H9 (cell line): ENCODE results near the gene PRR36. TPM values are rescaled to one million over a fixed set of nuclear protein-coding genes. Genes with fewer than 3 reads are reported as not detected.

ENCODE experiments used
- DNase-seq: peaks from one replicate; pipeline ENCODE4 v3.0.0-alpha.2; 2017
- H2AFZ ChIP-seq: one replicate; pipeline ENCODE4 v1.6.1; 2013; ENCODE audit warnings: mild to moderate bottlenecking, low read length, control low read depth, moderate library complexity
- H2AK5ac ChIP-seq: 2 replicates; pipeline ENCODE4 v1.6.1; 2013; ENCODE audit warnings: low read length, control low read depth, mixed read lengths; ENCODE audit not compliant: insufficient read length
- H2BK120ac ChIP-seq: one replicate; pipeline ENCODE4 v1.6.1; 2013; ENCODE audit warnings: low read depth, mild to moderate bottlenecking, low read length, control low read depth, inconsistent platforms; ENCODE audit not compliant: poor library complexity, severe bottlenecking
- H2BK12ac ChIP-seq: 2 replicates; pipeline ENCODE4 v1.6.1; 2013; ENCODE audit warnings: low read length, control low read depth, mixed read lengths, low read depth; ENCODE audit not compliant: insufficient read length
- H2BK15ac ChIP-seq: 2 replicates; pipeline ENCODE4 v1.6.1; 2013; ENCODE audit warnings: low read depth, low read length, control low read depth
- H2BK20ac ChIP-seq: one replicate; pipeline ENCODE4 v1.6.1; 2013; ENCODE audit warnings: low read depth, mild to moderate bottlenecking, low read length, control low read depth, inconsistent platforms; ENCODE audit not compliant: poor library complexity, severe bottlenecking
- H2BK5ac ChIP-seq: 2 replicates; pipeline ENCODE4 v1.6.1; 2013; ENCODE audit warnings: low read length, control low read depth, mixed read lengths; ENCODE audit not compliant: insufficient read length
- H3K14ac ChIP-seq: 2 replicates; pipeline ENCODE4 v1.6.1; 2013; ENCODE audit warnings: low read length, control low read depth; ENCODE audit not compliant: insufficient read depth
- H3K18ac ChIP-seq: 2 replicates; pipeline ENCODE4 v1.6.1; 2013; ENCODE audit warnings: low read depth, mild to moderate bottlenecking, mixed read lengths, low read length, control low read depth; ENCODE audit not compliant: insufficient read length
- H3K23ac ChIP-seq: 2 replicates; pipeline ENCODE4 v1.6.1; 2013; ENCODE audit warnings: low read length, control low read depth, mixed read lengths, low read depth; ENCODE audit not compliant: insufficient read length
- H3K23me2 ChIP-seq: 2 replicates; pipeline ENCODE4 v1.6.1; 2013; ENCODE audit warnings: low read depth, mild to moderate bottlenecking, mixed read lengths, low read length, control low read depth; ENCODE audit not compliant: insufficient read length, poor library complexity, severe bottlenecking
- H3K27ac ChIP-seq: 2 replicates; pipeline ENCODE4 v1.5.1; 2013; ENCODE audit warnings: low read length, control low read depth, mixed read lengths, low read depth; ENCODE audit not compliant: insufficient read length
- H3K27me3 ChIP-seq: 2 replicates; pipeline ENCODE4 v1.6.1; 2013; ENCODE audit warnings: low read length, control low read depth, inconsistent platforms; ENCODE audit not compliant: insufficient read depth
- H3K4ac ChIP-seq: 2 replicates; pipeline ENCODE4 v1.6.1; 2013; ENCODE audit warnings: low read depth, mild to moderate bottlenecking, control low read depth, inconsistent platforms, low read length, moderate library complexity
- H3K4me1 ChIP-seq: 2 replicates; pipeline ENCODE4 v1.6.1; 2013; ENCODE audit warnings: low read length, control low read depth, inconsistent platforms; ENCODE audit not compliant: insufficient read depth
- H3K4me2 ChIP-seq: 2 replicates; pipeline ENCODE4 v1.6.1; 2013; ENCODE audit warnings: low read length, control low read depth, mixed read lengths; ENCODE audit not compliant: insufficient read length, insufficient read depth
- H3K56ac ChIP-seq: 2 replicates; pipeline ENCODE4 v1.6.1; 2013; ENCODE audit warnings: low read depth, mild to moderate bottlenecking, mixed read lengths, low read length, control low read depth; ENCODE audit not compliant: insufficient read length
- H3K79me1 ChIP-seq: 2 replicates; pipeline ENCODE4 v1.6.1; 2013; ENCODE audit warnings: low read depth, mild to moderate bottlenecking, moderate library complexity, low read length, control low read depth, inconsistent platforms; ENCODE audit not compliant: insufficient read depth, poor library complexity, severe bottlenecking
- H3K79me2 ChIP-seq: 2 replicates; pipeline ENCODE4 v1.6.1; 2013; ENCODE audit warnings: low read length, control low read depth, inconsistent platforms; ENCODE audit not compliant: insufficient read depth
- H3K9ac ChIP-seq: 2 replicates; pipeline ENCODE4 v1.6.1; 2013; ENCODE audit warnings: low read length, control low read depth, mixed read lengths; ENCODE audit not compliant: insufficient read length; ENCODE audit errors: extremely low read depth
- H3K9me3 ChIP-seq: one replicate; pipeline ENCODE4 v1.6.1; 2013; ENCODE audit warnings: low read depth, low read length, inconsistent platforms; ENCODE audit not compliant: control insufficient read depth
- H3T11ph ChIP-seq: one replicate; pipeline ENCODE4 v1.6.1; 2013; ENCODE audit warnings: mild to moderate bottlenecking, low read length, control low read depth, inconsistent platforms
- H4K20me1 ChIP-seq: one replicate; pipeline ENCODE4 v1.6.1; 2013; ENCODE audit not compliant: control insufficient read depth, insufficient read length, insufficient read depth
- H4K5ac ChIP-seq: 2 replicates; pipeline ENCODE4 v1.6.1; 2013; ENCODE audit warnings: low read depth, mild to moderate bottlenecking, mixed read lengths, low read length, control low read depth; ENCODE audit not compliant: insufficient read length
- H4K8ac ChIP-seq: replicated peaks from 2 replicates; pipeline ENCODE4 v1.6.1; 2013; ENCODE audit warnings: low read length, control low read depth, mixed read lengths, low read depth; ENCODE audit not compliant: insufficient read length
- H4K91ac ChIP-seq: 2 replicates; pipeline ENCODE4 v1.6.1; 2013; ENCODE audit warnings: low read depth, mild to moderate bottlenecking, moderate library complexity, mixed read lengths, low read length, control low read depth; ENCODE audit not compliant: insufficient read length
- H3K27ac Mint-ChIP-seq, 3 experiments: 2 replicates in 2 of 3; 3 replicates in 1 of 3; pipeline ENCODE4 v1.8.0; 2020 to 2021; ENCODE audit warnings: mixed read lengths in 3 of 3, mild to moderate bottlenecking in 1 of 3, moderate library complexity in 1 of 3
- H3K27me3 Mint-ChIP-seq: 2 replicates; pipeline ENCODE4 v1.8.0; 2021; ENCODE audit warnings: low read depth, mild to moderate bottlenecking, moderate library complexity, mixed read lengths
- H3K36me3 Mint-ChIP-seq, 3 experiments: 2 replicates in 2 of 3; 3 replicates in 1 of 3; pipeline ENCODE4 v1.8.0; 2020 to 2021; ENCODE audit warnings: low read depth in 3 of 3, mixed read lengths in 3 of 3; ENCODE audit not compliant: insufficient read depth in 1 of 3
- H3K4me1 Mint-ChIP-seq, 2 experiments: 2 replicates each; pipeline ENCODE4 v1.8.0; 2020; ENCODE audit warnings: mixed read lengths in 2 of 2
- H3K4me3 Mint-ChIP-seq, 2 experiments: 2 replicates in 1 of 2; 3 replicates in 1 of 2; pipeline ENCODE4 v1.8.0; 2020 to 2021; ENCODE audit warnings: mild to moderate bottlenecking in 2 of 2, mixed read lengths in 2 of 2, moderate library complexity in 1 of 2
- H3K9me3 Mint-ChIP-seq, 2 experiments: 2 replicates in 1 of 2; 3 replicates in 1 of 2; pipeline ENCODE4 v1.8.0; 2020; ENCODE audit warnings: mild to moderate bottlenecking in 2 of 2, mixed read lengths in 2 of 2, moderate library complexity in 1 of 2
- WGBS: extraction: QIAGEN DNeasy Blood & Tissue Kit; methylation state at CpG from one replicate; pipeline ENCODE4 v1.1.7; 2013; ENCODE audit warnings: missing lambda C conversion rate, low lambda C conversion rate, mixed read lengths; ENCODE audit not compliant: insufficient read length; ENCODE audit errors: extremely low coverage; 5-methylcytosine and 5-hydroxymethylcytosine counted together
- total RNA-seq: library from RNA; stranded (reverse); gene quantifications from 2 replicates; pipeline ENCODE4 v1.2.1, GENCODE V29; 2021
- TF ChIP-seq, protein P1 (sequence below): fragments of 200-600 bp; sonication (generic); conservative IDR thresholded peaks from 3 replicates; pipeline ENCODE4 v1.8.0; 2021; ENCODE audit warnings: antibody characterized with exemption, mild to moderate bottlenecking

The PRR36 gene
- total RNA-seq, 1 experiment from 2014 or later = 20.4 TPM

DNA sequence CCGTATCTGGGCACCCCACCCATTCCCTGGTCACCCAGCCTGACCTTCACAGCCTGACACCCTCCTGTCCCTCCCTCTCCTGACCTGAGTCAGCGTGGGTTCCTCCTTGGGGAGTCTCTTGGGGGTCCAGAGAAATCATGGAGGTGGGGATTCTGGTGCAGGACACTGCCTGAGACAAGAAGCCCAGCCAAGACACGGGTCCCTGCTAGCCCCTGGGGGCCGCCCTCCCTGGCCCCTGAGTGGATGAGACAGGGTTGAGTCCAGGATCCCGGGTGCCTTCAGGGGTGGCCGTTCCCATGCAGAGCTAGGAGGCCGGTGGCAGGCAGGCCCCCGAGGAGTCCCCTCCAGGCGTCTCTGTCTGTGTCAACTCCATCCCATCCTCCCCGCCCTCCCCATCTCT, 31.1 kb upstream of the PRR36 start:
- Histone ChIP-seq H3K27ac (no peak overlapping the region), H2AK5ac (no peak overlapping the region), H4K91ac (no peak overlapping the region), H3T11ph (no peak overlapping the region), H3K23ac (no peak overlapping the region), H2AFZ (no peak overlapping the region), H4K20me1 (no peaks in the 10 kb centered on the region), H4K8ac (no peak overlapping the region), H2BK15ac (no peak overlapping the region), H3K4me1 (0 out of 2 replicates have a peak, but pooled peaks cover 4% of the 10 kb centered on the region), H2BK20ac (no peak overlapping the region), H4K5ac (no peak overlapping the region), H3K4me2 (no peak overlapping the region), H3K23me2 (peaks cover 19% of the 10 kb centered on the region), H3K14ac (no peak overlapping the region), H3K9ac (no peak overlapping the region), H3K79me2 (peaks cover 6% of the 10 kb centered on the region; the same call in 1 of the 2 replicates), H2BK12ac (no peak overlapping the region), H2BK120ac (no peak overlapping the region), H3K18ac (no peak overlapping the region), H2BK5ac (no peak overlapping the region), H3K4ac (no peak overlapping the region), H3K79me1 (no peaks in the 10 kb centered on the region), H3K56ac (no peak overlapping the region), H3K27me3 (no peaks in the 10 kb centered on the region), H3K9me3 (no peaks in the 10 kb centered on the region)
- no peak for DNase-seq
- Mint-ChIP-seq H3K4me1 (peaks cover 15 to 24% of the 10 kb centered on the region in 2 experiments), H3K36me3 (peaks cover 6 to 17% (median 9%) of the 10 kb centered on the region in 3 experiments; a peak in 6 of 7 replicates), H3K27ac (peak overlapping the region; percentile 42 to 97 (median 60); a peak in 3 of 7 replicates), H3K4me3 (peak overlapping the region; percentile 86 to 93), H3K27me3 (peaks cover 3% of the 10 kb centered on the region), H3K9me3 (no peaks in the 10 kb centered on the region; a peak in 3 of 5 replicates)
- TF ChIP-seq, protein P1, sequence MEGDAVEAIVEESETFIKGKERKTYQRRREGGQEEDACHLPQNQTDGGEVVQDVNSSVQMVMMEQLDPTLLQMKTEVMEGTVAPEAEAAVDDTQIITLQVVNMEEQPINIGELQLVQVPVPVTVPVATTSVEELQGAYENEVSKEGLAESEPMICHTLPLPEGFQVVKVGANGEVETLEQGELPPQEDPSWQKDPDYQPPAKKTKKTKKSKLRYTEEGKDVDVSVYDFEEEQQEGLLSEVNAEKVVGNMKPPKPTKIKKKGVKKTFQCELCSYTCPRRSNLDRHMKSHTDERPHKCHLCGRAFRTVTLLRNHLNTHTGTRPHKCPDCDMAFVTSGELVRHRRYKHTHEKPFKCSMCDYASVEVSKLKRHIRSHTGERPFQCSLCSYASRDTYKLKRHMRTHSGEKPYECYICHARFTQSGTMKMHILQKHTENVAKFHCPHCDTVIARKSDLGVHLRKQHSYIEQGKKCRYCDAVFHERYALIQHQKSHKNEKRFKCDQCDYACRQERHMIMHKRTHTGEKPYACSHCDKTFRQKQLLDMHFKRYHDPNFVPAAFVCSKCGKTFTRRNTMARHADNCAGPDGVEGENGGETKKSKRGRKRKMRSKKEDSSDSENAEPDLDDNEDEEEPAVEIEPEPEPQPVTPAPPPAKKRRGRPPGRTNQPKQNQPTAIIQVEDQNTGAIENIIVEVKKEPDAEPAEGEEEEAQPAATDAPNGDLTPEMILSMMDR = no peak
- WGBS = no CpG with 5 or more reads among the region's 10 CpGs
